WTC11 (cell line): ENCODE measurements around the gene TSEN15. TPM values are rescaled to one million over a fixed set of nuclear protein-coding genes. Genes with fewer than 3 reads are reported as not detected.

Experiments
- ATAC-seq: fragments of 200-7000 bp; cut with Tn5 transposase; 2 replicates; pipeline ENCODE4 v1.10.0; 2021; ENCODE audit warnings: mild to moderate bottlenecking, moderate library complexity
- CTCF ChIA-PET: fragments of 300-600 bp; sonication (Branson Sonifier 250); formaldehyde crosslinking; loops from one replicate; lab custom pipeline; 2021; ENCODE audit warnings: antibody characterized with exemption; lab: Charles Lee
- POLR2A ChIA-PET: fragments of 350-600 bp; sonication (Branson Sonifier 250); formaldehyde crosslinking; loops from one replicate; lab custom pipeline; 2021; ENCODE audit warnings: antibody characterized with exemption; lab: Charles Lee
- DNase-seq: peaks from one replicate; pipeline ENCODE4 v3.0.0; 2021; ENCODE audit warnings: low spot score
- H3K27ac Mint-ChIP-seq: 2 replicates; pipeline ENCODE4 v1.8.0; 2021; ENCODE audit warnings: mixed read lengths
- H3K27me3 Mint-ChIP-seq: 2 replicates; pipeline ENCODE4 v1.8.0; 2021; ENCODE audit warnings: low read depth, mild to moderate bottlenecking, moderate library complexity, mixed read lengths
- H3K36me3 Mint-ChIP-seq: 2 replicates; pipeline ENCODE4 v1.8.0; 2021; ENCODE audit warnings: mixed read lengths
- H3K4me1 Mint-ChIP-seq: 2 replicates; pipeline ENCODE4 v1.8.0; 2022; ENCODE audit warnings: mixed read lengths
- H3K4me3 Mint-ChIP-seq: 2 replicates; pipeline ENCODE4 v1.8.0; 2021; ENCODE audit warnings: mild to moderate bottlenecking, moderate library complexity, mixed read lengths
- H3K9me3 Mint-ChIP-seq: 2 replicates; pipeline ENCODE4 v1.8.0; 2021; ENCODE audit warnings: mixed read lengths
- CREB1 ChIP-seq: sonication (generic); formaldehyde crosslinking; IDR thresholded peaks from 2 replicates; pipeline ENCODE4 v1.8.0; 2023; ENCODE audit warnings: mild to moderate bottlenecking, missing genetic modification reagents
- CREM ChIP-seq: sonication (generic); formaldehyde crosslinking; IDR thresholded peaks from 2 replicates; pipeline ENCODE4 v1.8.1; 2022; ENCODE audit warnings: mild to moderate bottlenecking, missing genetic modification reagents, moderate library complexity
- MXD4 ChIP-seq: fragments of 250-450 bp; sonication (Bioruptor Pico); IDR thresholded peaks from 2 replicates; pipeline ENCODE4 v1.8.0; 2021; ENCODE audit warnings: mild to moderate bottlenecking, moderate library complexity, borderline replicate concordance
- NFYB ChIP-seq: sonication (generic); formaldehyde crosslinking; conservative IDR thresholded peaks from 2 replicates; pipeline ENCODE4 v1.8.0; 2022; ENCODE audit warnings: low read depth, missing genetic modification reagents
- SMAD4 ChIP-seq: sonication (generic); formaldehyde crosslinking; IDR thresholded peaks from 2 replicates; pipeline ENCODE4 v1.8.0; 2022; ENCODE audit warnings: mild to moderate bottlenecking, missing genetic modification reagents
- SOX15 ChIP-seq: fragments of 250-450 bp; sonication (Bioruptor Pico); IDR thresholded peaks from 2 replicates; pipeline ENCODE4 v1.9.0; 2021; ENCODE audit warnings: mild to moderate bottlenecking
- TEAD1 ChIP-seq: sonication (generic); formaldehyde crosslinking; IDR thresholded peaks from 2 replicates; pipeline ENCODE4 v1.8.0; 2022; ENCODE audit warnings: mild to moderate bottlenecking, missing genetic modification reagents
- ZNF219 ChIP-seq: sonication (generic); formaldehyde crosslinking; IDR thresholded peaks from 2 replicates; pipeline ENCODE4 v1.8.0; 2023; ENCODE audit warnings: missing genetic modification reagents, mild to moderate bottlenecking, borderline replicate concordance
- ZNF671 ChIP-seq: fragments of 250-450 bp; sonication (Bioruptor Pico); IDR thresholded peaks from 2 replicates; pipeline ENCODE4 v1.8.0; 2021; ENCODE audit warnings: mild to moderate bottlenecking
- total RNA-seq: library from RNA; stranded (reverse); gene quantifications from 3 replicates; pipeline ENCODE4 v1.2.3, GENCODE V29; 2021
- TF ChIP-seq, protein P1 (sequence below): sonication (generic); formaldehyde crosslinking; IDR thresholded peaks from 2 replicates; pipeline ENCODE4 v1.8.0; 2022; ENCODE audit warnings: missing genetic modification reagents
- TF ChIP-seq, protein P2 (sequence below): sonication (generic); formaldehyde crosslinking; IDR thresholded peaks from 2 replicates; pipeline ENCODE4 v1.8.0; 2022; ENCODE audit warnings: mild to moderate bottlenecking, missing genetic modification reagents
- TF ChIP-seq, protein P3 (sequence below): sonication (generic); formaldehyde crosslinking; IDR thresholded peaks from 2 replicates; pipeline ENCODE4 v1.8.1; 2023; ENCODE audit warnings: mild to moderate bottlenecking, moderate library complexity, missing genetic modification reagents
- TF ChIP-seq, protein P4 (sequence below): sonication (generic); formaldehyde crosslinking; conservative IDR thresholded peaks from 2 replicates; pipeline ENCODE4 v1.8.1; 2022; ENCODE audit warnings: mild to moderate bottlenecking, missing genetic modification reagents
- TF ChIP-seq, protein P5 (sequence below): fragments of 250-450 bp; sonication (Bioruptor Pico); IDR thresholded peaks from 2 replicates; pipeline ENCODE4 v1.8.0; 2021; ENCODE audit warnings: mild to moderate bottlenecking
- TF ChIP-seq, protein P6 (sequence below): fragments of 200-600 bp; IDR thresholded peaks from 2 replicates; pipeline ENCODE4 v1.8.0; 2022; ENCODE audit warnings: antibody characterized with exemption
- TF ChIP-seq, protein P7 (sequence below): fragments of 250-450 bp; sonication (Bioruptor Pico); conservative IDR thresholded peaks from 2 replicates; pipeline ENCODE4 v1.9.0; 2021; ENCODE audit warnings: mild to moderate bottlenecking

The TSEN15 gene
- total RNA-seq, 1 experiment from 2014 or later, result 23.8 TPM

DNA sequence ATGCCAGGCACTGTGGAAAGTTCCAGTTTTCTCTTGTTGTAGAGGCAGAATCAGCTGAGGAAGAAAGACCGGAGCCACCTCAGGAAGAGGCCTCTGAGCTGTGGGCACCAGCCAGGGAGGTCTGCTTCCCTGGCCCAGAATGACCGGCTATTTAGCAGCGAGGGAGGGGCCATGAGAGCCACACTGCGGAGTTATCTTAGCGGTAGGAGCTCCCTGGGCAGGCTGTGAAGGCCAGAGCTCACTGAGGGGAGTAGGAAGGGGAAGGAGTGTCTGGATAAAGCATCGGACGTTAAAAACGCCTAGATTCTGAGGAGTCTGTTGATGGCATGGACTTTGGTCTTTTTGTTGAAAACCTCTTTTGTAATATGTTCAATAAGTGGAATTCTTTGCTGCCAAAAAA lies 36.5 kb downstream of the TSEN15 start:
- Mint-ChIP-seq H3K27ac (no peak overlapping the region), H3K9me3 (peaks cover 9% of the 10 kb centered on the region; the same call in 1 of the 2 replicates), H3K27me3 (no peaks in the 10 kb centered on the region; the same call in 1 of the 2 replicates), H3K4me1 (no peaks in the 10 kb centered on the region), H3K36me3 (no peaks in the 10 kb centered on the region), H3K4me3 (no peak overlapping the region)
- no peak for DNase-seq
- ChIA-PET POLR2A (no interaction called here), CTCF (no interaction called here)
- ATAC-seq, result peak; percentile 43
- TF ChIP-seq MXD4 (no peak), NFYB (no peak), SMAD4 (CRISPR knock-in tag) (no peak), ZNF219 (CRISPR knock-in tag) (no peak), SOX15 (CRISPR knock-in tag) (no peak), ZNF671 (CRISPR knock-in tag) (no peak), CREB1 (CRISPR knock-in tag) (no peak), TEAD1 (CRISPR knock-in tag) (no peak), CREM (CRISPR knock-in tag) (no peak)
- TF ChIP-seq, protein P1, sequence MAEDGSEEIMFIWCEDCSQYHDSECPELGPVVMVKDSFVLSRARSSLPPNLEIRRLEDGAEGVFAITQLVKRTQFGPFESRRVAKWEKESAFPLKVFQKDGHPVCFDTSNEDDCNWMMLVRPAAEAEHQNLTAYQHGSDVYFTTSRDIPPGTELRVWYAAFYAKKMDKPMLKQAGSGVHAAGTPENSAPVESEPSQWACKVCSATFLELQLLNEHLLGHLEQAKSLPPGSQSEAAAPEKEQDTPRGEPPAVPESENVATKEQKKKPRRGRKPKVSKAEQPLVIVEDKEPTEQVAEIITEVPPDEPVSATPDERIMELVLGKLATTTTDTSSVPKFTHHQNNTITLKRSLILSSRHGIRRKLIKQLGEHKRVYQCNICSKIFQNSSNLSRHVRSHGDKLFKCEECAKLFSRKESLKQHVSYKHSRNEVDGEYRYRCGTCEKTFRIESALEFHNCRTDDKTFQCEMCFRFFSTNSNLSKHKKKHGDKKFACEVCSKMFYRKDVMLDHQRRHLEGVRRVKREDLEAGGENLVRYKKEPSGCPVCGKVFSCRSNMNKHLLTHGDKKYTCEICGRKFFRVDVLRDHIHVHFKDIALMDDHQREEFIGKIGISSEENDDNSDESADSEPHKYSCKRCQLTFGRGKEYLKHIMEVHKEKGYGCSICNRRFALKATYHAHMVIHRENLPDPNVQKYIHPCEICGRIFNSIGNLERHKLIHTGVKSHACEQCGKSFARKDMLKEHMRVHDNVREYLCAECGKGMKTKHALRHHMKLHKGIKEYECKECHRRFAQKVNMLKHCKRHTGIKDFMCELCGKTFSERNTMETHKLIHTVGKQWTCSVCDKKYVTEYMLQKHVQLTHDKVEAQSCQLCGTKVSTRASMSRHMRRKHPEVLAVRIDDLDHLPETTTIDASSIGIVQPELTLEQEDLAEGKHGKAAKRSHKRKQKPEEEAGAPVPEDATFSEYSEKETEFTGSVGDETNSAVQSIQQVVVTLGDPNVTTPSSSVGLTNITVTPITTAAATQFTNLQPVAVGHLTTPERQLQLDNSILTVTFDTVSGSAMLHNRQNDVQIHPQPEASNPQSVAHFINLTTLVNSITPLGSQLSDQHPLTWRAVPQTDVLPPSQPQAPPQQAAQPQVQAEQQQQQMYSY, result no peak
- TF ChIP-seq, protein P2, sequence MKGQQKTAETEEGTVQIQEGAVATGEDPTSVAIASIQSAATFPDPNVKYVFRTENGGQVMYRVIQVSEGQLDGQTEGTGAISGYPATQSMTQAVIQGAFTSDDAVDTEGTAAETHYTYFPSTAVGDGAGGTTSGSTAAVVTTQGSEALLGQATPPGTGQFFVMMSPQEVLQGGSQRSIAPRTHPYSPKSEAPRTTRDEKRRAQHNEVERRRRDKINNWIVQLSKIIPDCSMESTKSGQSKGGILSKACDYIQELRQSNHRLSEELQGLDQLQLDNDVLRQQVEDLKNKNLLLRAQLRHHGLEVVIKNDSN (CRISPR knock-in tag), result no peak
- TF ChIP-seq, protein P3, sequence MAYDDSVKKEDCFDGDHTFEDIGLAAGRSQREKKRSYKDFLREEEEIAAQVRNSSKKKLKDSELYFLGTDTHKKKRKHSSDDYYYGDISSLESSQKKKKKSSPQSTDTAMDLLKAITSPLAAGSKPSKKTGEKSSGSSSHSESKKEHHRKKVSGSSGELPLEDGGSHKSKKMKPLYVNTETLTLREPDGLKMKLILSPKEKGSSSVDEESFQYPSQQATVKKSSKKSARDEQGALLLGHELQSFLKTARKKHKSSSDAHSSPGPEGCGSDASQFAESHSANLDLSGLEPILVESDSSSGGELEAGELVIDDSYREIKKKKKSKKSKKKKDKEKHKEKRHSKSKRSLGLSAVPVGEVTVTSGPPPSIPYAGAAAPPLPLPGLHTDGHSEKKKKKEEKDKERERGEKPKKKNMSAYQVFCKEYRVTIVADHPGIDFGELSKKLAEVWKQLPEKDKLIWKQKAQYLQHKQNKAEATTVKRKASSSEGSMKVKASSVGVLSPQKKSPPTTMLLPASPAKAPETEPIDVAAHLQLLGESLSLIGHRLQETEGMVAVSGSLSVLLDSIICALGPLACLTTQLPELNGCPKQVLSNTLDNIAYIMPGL (CRISPR knock-in tag), result no peak
- TF ChIP-seq, protein P4, sequence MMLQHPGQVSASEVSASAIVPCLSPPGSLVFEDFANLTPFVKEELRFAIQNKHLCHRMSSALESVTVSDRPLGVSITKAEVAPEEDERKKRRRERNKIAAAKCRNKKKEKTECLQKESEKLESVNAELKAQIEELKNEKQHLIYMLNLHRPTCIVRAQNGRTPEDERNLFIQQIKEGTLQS (CRISPR knock-in tag), result no peak
- TF ChIP-seq, protein P5, sequence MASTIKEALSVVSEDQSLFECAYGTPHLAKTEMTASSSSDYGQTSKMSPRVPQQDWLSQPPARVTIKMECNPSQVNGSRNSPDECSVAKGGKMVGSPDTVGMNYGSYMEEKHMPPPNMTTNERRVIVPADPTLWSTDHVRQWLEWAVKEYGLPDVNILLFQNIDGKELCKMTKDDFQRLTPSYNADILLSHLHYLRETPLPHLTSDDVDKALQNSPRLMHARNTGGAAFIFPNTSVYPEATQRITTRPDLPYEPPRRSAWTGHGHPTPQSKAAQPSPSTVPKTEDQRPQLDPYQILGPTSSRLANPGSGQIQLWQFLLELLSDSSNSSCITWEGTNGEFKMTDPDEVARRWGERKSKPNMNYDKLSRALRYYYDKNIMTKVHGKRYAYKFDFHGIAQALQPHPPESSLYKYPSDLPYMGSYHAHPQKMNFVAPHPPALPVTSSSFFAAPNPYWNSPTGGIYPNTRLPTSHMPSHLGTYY (CRISPR knock-in tag), result no peak
- TF ChIP-seq, protein P6, sequence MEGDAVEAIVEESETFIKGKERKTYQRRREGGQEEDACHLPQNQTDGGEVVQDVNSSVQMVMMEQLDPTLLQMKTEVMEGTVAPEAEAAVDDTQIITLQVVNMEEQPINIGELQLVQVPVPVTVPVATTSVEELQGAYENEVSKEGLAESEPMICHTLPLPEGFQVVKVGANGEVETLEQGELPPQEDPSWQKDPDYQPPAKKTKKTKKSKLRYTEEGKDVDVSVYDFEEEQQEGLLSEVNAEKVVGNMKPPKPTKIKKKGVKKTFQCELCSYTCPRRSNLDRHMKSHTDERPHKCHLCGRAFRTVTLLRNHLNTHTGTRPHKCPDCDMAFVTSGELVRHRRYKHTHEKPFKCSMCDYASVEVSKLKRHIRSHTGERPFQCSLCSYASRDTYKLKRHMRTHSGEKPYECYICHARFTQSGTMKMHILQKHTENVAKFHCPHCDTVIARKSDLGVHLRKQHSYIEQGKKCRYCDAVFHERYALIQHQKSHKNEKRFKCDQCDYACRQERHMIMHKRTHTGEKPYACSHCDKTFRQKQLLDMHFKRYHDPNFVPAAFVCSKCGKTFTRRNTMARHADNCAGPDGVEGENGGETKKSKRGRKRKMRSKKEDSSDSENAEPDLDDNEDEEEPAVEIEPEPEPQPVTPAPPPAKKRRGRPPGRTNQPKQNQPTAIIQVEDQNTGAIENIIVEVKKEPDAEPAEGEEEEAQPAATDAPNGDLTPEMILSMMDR, result no peak
- TF ChIP-seq, protein P7, sequence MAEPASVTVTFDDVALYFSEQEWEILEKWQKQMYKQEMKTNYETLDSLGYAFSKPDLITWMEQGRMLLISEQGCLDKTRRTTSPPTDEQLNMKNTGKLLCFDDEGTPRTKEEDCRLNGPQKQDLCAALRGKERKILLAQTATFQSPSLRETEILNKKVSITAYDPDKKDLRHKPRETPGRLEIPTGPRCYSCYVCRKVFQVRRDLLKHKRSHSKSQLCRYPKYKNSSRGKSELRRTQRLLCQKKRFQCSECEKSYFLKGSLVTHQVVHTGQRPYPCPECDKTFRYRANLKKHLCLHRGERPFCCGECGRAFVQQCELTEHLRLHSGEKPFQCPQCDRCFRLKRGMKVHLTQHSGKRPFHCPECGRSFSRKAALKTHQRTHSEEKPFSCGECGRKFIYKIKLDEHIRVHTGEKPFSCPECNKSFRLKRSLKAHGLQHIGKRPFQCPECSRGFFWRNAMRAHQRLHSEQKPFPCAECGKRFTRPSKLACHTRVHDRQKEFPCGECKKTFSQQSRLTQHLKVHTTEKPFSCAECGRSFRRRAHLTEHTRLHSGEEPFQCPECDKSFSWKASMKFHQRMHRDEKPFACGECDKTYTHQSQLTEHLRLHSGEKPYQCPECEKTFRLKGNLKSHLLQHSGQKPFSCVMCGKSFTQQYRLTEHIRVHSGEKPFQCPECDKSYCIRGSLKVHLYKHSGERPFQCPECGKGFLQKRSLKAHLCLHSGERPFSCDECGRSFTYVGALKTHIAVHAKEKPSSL, result no peak
